H1 (cell line): Measurements from ENCODE around the gene UBE2E1. TPM values are rescaled to one million over a fixed set of nuclear protein-coding genes. Genes with fewer than 3 reads are reported as not detected.

Experiments used
- ASH2L ChIP-seq: fragments of 200-600, 300-600 bp; sonication (generic); IDR thresholded peaks from one replicate; pipeline ENCODE4 v1.7.1; 2017; ENCODE audit warnings: low read length
- BRCA1 ChIP-seq: IDR thresholded peaks from 2 replicates; pipeline ENCODE4 v1.6.1; 2012; ENCODE audit warnings: low read depth, low read length, improper control_type of control experiment
- CBX5 ChIP-seq: fragments of 300-800, 300-1000 bp; sonication (generic); IDR thresholded peaks from 2 replicates; pipeline ENCODE4 v1.7.1; 2016; ENCODE audit warnings: antibody characterized with exemption, low read length, low read depth
- CEBPB ChIP-seq: IDR thresholded peaks from 2 replicates; pipeline ENCODE4 v1.6.1; 2012; ENCODE audit warnings: low read depth, low read length
- CHD7 ChIP-seq: fragments of 300-600 bp; sonication (generic); IDR thresholded peaks from 2 replicates; pipeline ENCODE4 v1.7.1; 2012; ENCODE audit warnings: low read length, moderate library complexity, mild to moderate bottlenecking, inconsistent platforms; ENCODE audit not compliant: insufficient replicate concordance
- GABPA ChIP-seq: IDR thresholded peaks from 2 replicates; pipeline ENCODE4 v1.6.1; 2011; ENCODE audit warnings: mild to moderate bottlenecking, low read length, moderate library complexity, borderline replicate concordance; ENCODE audit not compliant: insufficient read depth
- JUN ChIP-seq: IDR thresholded peaks from 2 replicates; pipeline ENCODE4 v1.6.1; 2011; ENCODE audit warnings: low read depth, mild to moderate bottlenecking, improper control_type of control experiment, low read length
- KDM4A ChIP-seq: IDR thresholded peaks from one replicate; pipeline ENCODE4 v1.7.1; 2012; ENCODE audit warnings: low read depth, mild to moderate bottlenecking, moderate library complexity, low read length, inconsistent platforms; ENCODE audit not compliant: severe bottlenecking
- NRF1 ChIP-seq: IDR thresholded peaks from 2 replicates; pipeline ENCODE4 v1.6.1; 2011; ENCODE audit warnings: mild to moderate bottlenecking, low read depth, low read length, improper control_type of control experiment
- RAD21 ChIP-seq, 2 experiments: IDR thresholded peaks in 1 of 2; conservative IDR thresholded peaks in 1 of 2; 2 replicates each; pipeline ENCODE4 v1.6.1; 2011; ENCODE audit warnings: low read depth in 2 of 2, low read length in 2 of 2, improper control_type of control experiment in 1 of 2, inconsistent platforms in 1 of 2, mild to moderate bottlenecking in 1 of 2, moderate library complexity in 1 of 2
- SIRT6 ChIP-seq: IDR thresholded peaks from one replicate; pipeline ENCODE4 v1.7.1; 2012; ENCODE audit warnings: low read length, inconsistent platforms
- SIX5 ChIP-seq: IDR thresholded peaks from 2 replicates; pipeline ENCODE4 v1.6.1; 2011; ENCODE audit warnings: mild to moderate bottlenecking, low read depth, low read length
- SP2 ChIP-seq: IDR thresholded peaks from 2 replicates; pipeline ENCODE4 v1.6.1; 2012; ENCODE audit warnings: mild to moderate bottlenecking, low read length, inconsistent platforms
- polyA plus RNA-seq, 7 experiments: library from polyadenylated mRNA; depleted of rRNA in 3 of 7; stranded (reverse) in 5 of 7; unstranded in 2 of 7; fragments of >200 nt in 5 of 7; fragments of 200-250 nt in 2 of 7; gene quantifications; 1 replicate in 5 of 7; 2 replicates in 1 of 7; 4 replicates in 1 of 7; pipeline versions ENCODE4 v1.2.1 to v1.2.3, GENCODE V29; 2011 to 2013; ENCODE audit warnings: missing spikeins in 2 of 7, mixed read lengths in 2 of 7
- total RNA-seq: library from RNA; stranded (reverse); fragmentation: NEBNext Ultra II Directional; extraction: Animal tissue kit (Norgen Biotek cat#: 25700); gene quantifications from 2 replicates; pipeline ENCODE4 v1.2.1, GENCODE V29; 2021

UBE2E1 gene
- total and polyA plus RNA-seq, 2 of the 8 experiments (the other 6 are each of a cell fraction or from before 2014, with no cell fraction given): 109 to 141 TPM

- TF ChIP-seq CHD7 (no peak), BRCA1 (no peak), ASH2L (no peak), KDM4A (no peak), SP2 (no peak), NRF1 (no peak), SIX5 (no peak), RAD21 (IDR thresholded peaks at IDR 0.05 in 1 of 2, conservative IDR thresholded peaks at IDR 0.05 in 1 of 2; ENCODE audit: low read depth in 2 of 2, low read length in 2 of 2) (no peak), SIRT6 (no peak), CBX5 (no peak), GABPA (no peak), CEBPB (no peak), JUN (no peak)
Measured at GRCh38 chr3:23886311-23886710, 80.6 kb downstream of the UBE2E1 start (continued).
